ENCODE measurements around the gene TMEM201. TPM values are rescaled to one million over a fixed set of nuclear protein-coding genes. Genes with fewer than 3 reads are reported as not detected.
A peak's percentile ranks its signal among the peaks of the same experiment; 100 is the strongest.

Gene TMEM201
- total and polyA plus RNA-seq, 9 of the 15 experiments (the other 6 are each of a cell fraction or from before 2014, with no cell fraction given), result 0.42 to 51.3 (median 7.4) TPM

DNA sequence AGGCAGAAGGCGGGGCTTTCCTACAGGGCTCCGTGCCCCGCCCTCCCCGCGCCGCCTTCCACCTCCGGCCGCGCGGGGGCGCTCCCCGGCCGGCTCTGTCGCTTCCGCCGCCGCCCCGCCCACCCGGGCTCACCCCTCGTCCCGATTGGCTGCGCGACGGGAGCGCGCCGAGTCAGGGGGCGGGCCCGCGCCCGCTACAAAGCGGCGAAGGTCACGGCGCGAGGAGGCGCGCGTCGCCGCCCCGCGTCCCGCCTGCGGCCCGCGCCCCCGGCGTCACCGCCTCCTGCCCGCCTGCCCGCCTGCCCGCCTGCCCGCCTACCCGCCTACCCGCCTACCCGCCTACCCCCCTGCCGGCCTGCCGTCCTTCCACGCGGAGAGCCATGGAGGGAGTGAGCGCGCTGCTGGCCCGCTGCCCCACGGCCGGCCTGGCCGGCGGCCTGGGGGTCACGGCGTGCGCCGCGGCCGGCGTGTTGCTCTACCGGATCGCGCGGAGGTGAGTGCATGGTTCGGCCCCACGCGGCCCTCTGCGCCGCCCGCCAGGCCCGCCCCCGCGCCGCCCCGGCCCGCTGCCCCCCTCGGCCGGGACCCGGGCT lies at the start of gene TMEM201 (continued):
- 0 out of 2 replicates have a peak, but pooled peaks have one; percentile 18 for TF ChIP-seq MYC (IDR thresholded peaks at IDR 0.05; ENCODE audit: low read depth, low read length)
- no peak for TF ChIP-seq MYC (CRISPR knock-in tag; IDR thresholded peaks at IDR 0.05; ENCODE audit: borderline replicate concordance, low read depth)
- peak; percentile 52 for TF ChIP-seq HMGN3 (IDR thresholded peaks at IDR 0.05; ENCODE audit: borderline replicate concordance, extremely low read depth, insufficient read length, low read depth, low read length)
- peak; percentile 39; the same call in 1 of the 2 replicates for TF ChIP-seq ZBTB7A (IDR thresholded peaks at IDR 0.05; ENCODE audit: borderline replicate concordance, control insufficient read depth, low read depth, low read length)
- TF ChIP-seq ZBTB43 (CRISPR knock-in tag; IDR thresholded peaks at IDR 0.05), result no peak
- TF ChIP-seq ZFX (CRISPR knock-in tag; IDR thresholded peaks at IDR 0.05), result peak; percentile 68; the same call in 1 of the 2 replicates
- peak; percentile 80 for TF ChIP-seq CTBP1 (IDR thresholded peaks at IDR 0.05; ENCODE audit: borderline replicate concordance)
- no peak for TF ChIP-seq ZNF197 (CRISPR knock-in tag; IDR thresholded peaks at IDR 0.05; ENCODE audit: low read depth)
- TF ChIP-seq MCM5 (IDR thresholded peaks at IDR 0.05; ENCODE audit: low read depth), result no peak
- TF ChIP-seq, protein P1, sequence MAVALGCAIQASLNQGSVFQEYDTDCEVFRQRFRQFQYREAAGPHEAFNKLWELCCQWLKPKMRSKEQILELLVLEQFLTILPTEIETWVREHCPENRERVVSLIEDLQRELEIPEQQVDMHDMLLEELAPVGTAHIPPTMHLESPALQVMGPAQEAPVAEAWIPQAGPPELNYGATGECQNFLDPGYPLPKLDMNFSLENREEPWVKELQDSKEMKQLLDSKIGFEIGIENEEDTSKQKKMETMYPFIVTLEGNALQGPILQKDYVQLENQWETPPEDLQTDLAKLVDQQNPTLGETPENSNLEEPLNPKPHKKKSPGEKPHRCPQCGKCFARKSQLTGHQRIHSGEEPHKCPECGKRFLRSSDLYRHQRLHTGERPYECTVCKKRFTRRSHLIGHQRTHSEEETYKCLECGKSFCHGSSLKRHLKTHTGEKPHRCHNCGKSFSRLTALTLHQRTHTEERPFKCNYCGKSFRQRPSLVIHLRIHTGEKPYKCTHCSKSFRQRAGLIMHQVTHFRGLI (CRISPR knock-in tag; IDR thresholded peaks at IDR 0.05), result no peak
- no peak for TF ChIP-seq ZFPM2 (CRISPR knock-in tag; IDR thresholded peaks at IDR 0.05)
- peak; percentile 63 for TF ChIP-seq CREM (IDR thresholded peaks at IDR 0.05; ENCODE audit: low read depth)
- no peak for TF ChIP-seq ARID1B (IDR thresholded peaks at IDR 0.05)
- TF ChIP-seq ZNF639 (CRISPR knock-in tag; conservative IDR thresholded peaks at IDR 0.05 in 1 of 2, IDR thresholded peaks at IDR 0.05 in 1 of 2), result peak in 1 of 2 experiments; percentile 85; a peak in 2 of 4 replicates
- TF ChIP-seq KLF16 (IDR thresholded peaks at IDR 0.05), result no peak
- TF ChIP-seq SMARCB1 (IDR thresholded peaks at IDR 0.05; ENCODE audit: insufficient read length, low read depth), result no peak
- peak in 2 of 3 experiments; percentile 29 to 41 for TF ChIP-seq YY1 (IDR thresholded peaks at IDR 0.05; ENCODE audit: borderline replicate concordance in 1 of 3, control insufficient read depth in 1 of 3, extremely low read depth in 1 of 3, insufficient read depth in 3 of 3, insufficient read length in 1 of 3, insufficient replicate concordance in 2 of 3, low read depth in 1 of 3, low read length in 2 of 3)
- peak; percentile 94 for TF ChIP-seq RB1 (IDR thresholded peaks at IDR 0.05; ENCODE audit: low read depth)
- TF ChIP-seq ATF7 (IDR thresholded peaks at IDR 0.05), result peak; percentile 60; the same call in 1 of the 2 replicates
- no peak for TF ChIP-seq GTF2E2 (tag; IDR thresholded peaks at IDR 0.05)
- TF ChIP-seq SMAD4 (CRISPR knock-in tag; conservative IDR thresholded peaks at IDR 0.05), result peak; percentile 75
- TF ChIP-seq POLR2AphosphoS2 (IDR thresholded peaks at IDR 0.05; ENCODE audit: low read length), result no peak

All from K562 (cell line).